ENCODE data around the gene MDH1B. TPM values are rescaled to one million over a fixed set of nuclear protein-coding genes. Genes with fewer than 3 reads are reported as not detected.
A peak's percentile ranks its signal among the peaks of the same experiment; 100 is the strongest.
"Not testable (repeated sequence)": the region's sequence is repeated elsewhere in the genome, so short reads cannot be mapped to it uniquely, and the experiment has no call there.

MDH1B gene
- total RNA-seq (2021; ENCODE audit: unreplicated experiment) = 0.85 TPM
- polyA plus RNA-seq (2012; ENCODE audit: insufficient read length) = 0.78 TPM
- Bru-seq, nascent RNA = percentile 25 among the genes with signal in this experiment
- percentile 20 among the genes with signal in this experiment for BruChase-seq, experiment 1, labeled RNA remaining after a 2-hour chase
- BruChase-seq, experiment 2, labeled RNA remaining after a 6-hour chase = percentile 24 among the genes with signal in this experiment
- long read RNA-seq, partial matches to known transcripts = 0 of 1 reads
- long read RNA-seq, other reads (novel, unspliced or antisense) = 1 of 1 reads

DNA sequence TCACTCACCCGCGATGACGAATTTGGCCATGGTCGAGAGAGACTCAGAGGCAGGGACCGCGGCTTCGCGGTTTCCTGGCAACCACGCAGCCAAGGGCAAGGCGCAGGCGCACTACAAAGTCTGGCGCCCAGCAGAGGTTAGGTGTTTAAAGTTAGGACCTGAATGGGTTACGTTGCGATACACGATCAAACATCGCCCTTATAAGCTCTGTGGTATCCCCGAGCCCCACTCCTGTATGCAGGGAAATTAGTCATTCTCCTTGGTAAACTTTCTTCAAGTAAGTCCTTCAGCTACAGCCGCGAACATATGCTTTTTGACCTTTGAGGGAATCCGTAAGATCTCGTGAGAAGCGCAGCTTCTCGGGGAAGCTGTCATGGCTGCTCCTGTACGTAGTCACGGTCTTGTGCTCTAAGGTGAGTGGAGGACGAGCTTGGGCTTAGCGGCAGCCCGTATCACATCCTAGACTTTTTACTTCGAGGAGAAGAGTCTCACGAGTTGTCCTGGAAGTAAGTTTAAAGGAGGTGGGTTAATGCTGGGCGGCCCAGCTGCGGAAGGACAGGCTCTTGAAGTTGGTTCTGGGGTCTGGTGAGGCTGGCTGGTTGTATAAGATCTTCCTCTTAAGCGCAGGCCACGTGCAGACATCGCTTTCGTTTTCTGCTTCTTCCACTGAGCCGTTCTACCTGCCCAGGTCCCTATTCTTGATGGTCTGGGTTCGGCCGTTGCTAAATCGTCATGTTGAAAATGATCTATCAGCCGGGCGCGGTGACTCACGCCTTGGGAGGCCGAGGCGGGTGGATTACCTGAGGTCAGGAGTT, at the start of gene MDH1B, which contains the start of gene FASTKD2:
Gene MDH1B (minus strand): TSS at position 87 of the 815 bp plus-strand sequence. CDS start 57 bp downstream, at position 30.
Gene FASTKD2 (plus strand): TSS at position 365 of the 815 bp plus-strand sequence. CDS start 1,088 bp downstream, outside the sequence.
- peaks cover 10% of the 10 kb centered on the region; the same call in 1 of the 2 replicates for H3K36me3 ChIP-seq (ENCODE audit: control insufficient read depth, insufficient read depth, low read length)
- peak within 1 kb of the TSS; percentile 96 for H3K27ac ChIP-seq (ENCODE audit: low read length)
- peak; percentile 83; the same call in 1 of the 2 replicates for TF ChIP-seq SIN3A (IDR thresholded peaks at IDR 0.05; ENCODE audit: borderline replicate concordance, insufficient read depth, low read depth, low read length)
- TF ChIP-seq, protein P1, sequence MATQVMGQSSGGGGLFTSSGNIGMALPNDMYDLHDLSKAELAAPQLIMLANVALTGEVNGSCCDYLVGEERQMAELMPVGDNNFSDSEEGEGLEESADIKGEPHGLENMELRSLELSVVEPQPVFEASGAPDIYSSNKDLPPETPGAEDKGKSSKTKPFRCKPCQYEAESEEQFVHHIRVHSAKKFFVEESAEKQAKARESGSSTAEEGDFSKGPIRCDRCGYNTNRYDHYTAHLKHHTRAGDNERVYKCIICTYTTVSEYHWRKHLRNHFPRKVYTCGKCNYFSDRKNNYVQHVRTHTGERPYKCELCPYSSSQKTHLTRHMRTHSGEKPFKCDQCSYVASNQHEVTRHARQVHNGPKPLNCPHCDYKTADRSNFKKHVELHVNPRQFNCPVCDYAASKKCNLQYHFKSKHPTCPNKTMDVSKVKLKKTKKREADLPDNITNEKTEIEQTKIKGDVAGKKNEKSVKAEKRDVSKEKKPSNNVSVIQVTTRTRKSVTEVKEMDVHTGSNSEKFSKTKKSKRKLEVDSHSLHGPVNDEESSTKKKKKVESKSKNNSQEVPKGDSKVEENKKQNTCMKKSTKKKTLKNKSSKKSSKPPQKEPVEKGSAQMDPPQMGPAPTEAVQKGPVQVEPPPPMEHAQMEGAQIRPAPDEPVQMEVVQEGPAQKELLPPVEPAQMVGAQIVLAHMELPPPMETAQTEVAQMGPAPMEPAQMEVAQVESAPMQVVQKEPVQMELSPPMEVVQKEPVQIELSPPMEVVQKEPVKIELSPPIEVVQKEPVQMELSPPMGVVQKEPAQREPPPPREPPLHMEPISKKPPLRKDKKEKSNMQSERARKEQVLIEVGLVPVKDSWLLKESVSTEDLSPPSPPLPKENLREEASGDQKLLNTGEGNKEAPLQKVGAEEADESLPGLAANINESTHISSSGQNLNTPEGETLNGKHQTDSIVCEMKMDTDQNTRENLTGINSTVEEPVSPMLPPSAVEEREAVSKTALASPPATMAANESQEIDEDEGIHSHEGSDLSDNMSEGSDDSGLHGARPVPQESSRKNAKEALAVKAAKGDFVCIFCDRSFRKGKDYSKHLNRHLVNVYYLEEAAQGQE (IDR thresholded peaks at IDR 0.05; ENCODE audit: insufficient read depth in 1 of 2, low read depth in 2 of 2, low read length in 1 of 2) = peak in 1 of 2 experiments; percentile 15; a peak in 1 of 4 replicates
- peak; percentile 72; the same call in 1 of the 2 replicates for TF ChIP-seq POLR2AphosphoS5 (IDR thresholded peaks at IDR 0.05; ENCODE audit: low read depth, low read length)
- TF ChIP-seq CTCF (IDR thresholded peaks at IDR 0.05) = no peak
- TF ChIP-seq TCF7L2 (IDR thresholded peaks at IDR 0.05; ENCODE audit: low read depth, low read length) = 0 out of 2 replicates have a peak, but pooled peaks have one; percentile 21
- H3K27me3 ChIP-seq (ENCODE audit: control insufficient read depth, insufficient read depth, low read length) = peaks cover 10% of the 10 kb centered on the region
- POLR2A ChIA-PET = interaction anchor here (0.5 kb wide), 1 partner anchor 764 kb away, joined by 6 read pairs; the partner anchor contains the start of gene CREB1
- H3K9me3 ChIP-seq (ENCODE audit: control insufficient read depth, insufficient read depth, low read depth, low read length) = no peaks in the 10 kb centered on the region
- peaks cover 4% of the 10 kb centered on the region for H3K4me1 ChIP-seq (ENCODE audit: control insufficient read depth, insufficient read depth, low read length)
- CTCF ChIA-PET = no interaction called here
- DNase-seq (ENCODE audit: low read depth, low spot score) (peak; percentile 96), ATAC-seq (peak; percentile 98)
- no TSS peak for BruUV-seq (replicated peaks)
- in situ Hi-C loops (cut with HindIII; ENCODE audit: low pct_unique_long_range_greater_than_20kb, low sequenced_read_pairs) (no loop called here), intact Hi-C loops (cut with micrococcal nuclease; ENCODE audit: unreplicated experiment) (no loop called here)
- peak within 1 kb of the TSS; percentile 71 to 99 for H3K4me3 ChIP-seq (ENCODE audit: low read depth in 2 of 2, low read length in 2 of 2)

GRCh38 chr2:206814498-206814897, 49.4 kb upstream of the MDH1B start:
- DNase-seq (ENCODE audit: low read depth, low spot score) = no peak
- no peak for ATAC-seq
- ChIA-PET POLR2A (no interaction called here), CTCF (no interaction called here)
- no peak overlapping the region for H3K27ac ChIP-seq (ENCODE audit: low read length)
- in situ Hi-C loops (cut with HindIII; ENCODE audit: low pct_unique_long_range_greater_than_20kb, low sequenced_read_pairs) = no loop called here
- BruUV-seq (replicated peaks) = no TSS peak
- H3K27me3 ChIP-seq (ENCODE audit: control insufficient read depth, insufficient read depth, low read length) = no peaks in the 10 kb centered on the region
- H3K36me3 ChIP-seq (ENCODE audit: control insufficient read depth, insufficient read depth, low read length) = no peaks in the 10 kb centered on the region
- intact Hi-C loops (cut with micrococcal nuclease; ENCODE audit: unreplicated experiment) = no loop called here
- no peak for TF ChIP-seq CTCF (IDR thresholded peaks at IDR 0.05)
- TF ChIP-seq POLR2AphosphoS5 (IDR thresholded peaks at IDR 0.05; ENCODE audit: low read depth, low read length) = no peak
- no peak for TF ChIP-seq TCF7L2 (IDR thresholded peaks at IDR 0.05; ENCODE audit: low read depth, low read length)
- no peak for TF ChIP-seq SIN3A (IDR thresholded peaks at IDR 0.05; ENCODE audit: borderline replicate concordance, insufficient read depth, low read depth, low read length)
- TF ChIP-seq, protein P1 (IDR thresholded peaks at IDR 0.05; ENCODE audit: insufficient read depth in 1 of 2, low read depth in 2 of 2, low read length in 1 of 2) = no peak
- H3K4me3 ChIP-seq (ENCODE audit: low read depth in 2 of 2, low read length in 2 of 2) = no peak overlapping the region
- no peaks in the 10 kb centered on the region for H3K9me3 ChIP-seq (ENCODE audit: control insufficient read depth, insufficient read depth, low read depth, low read length)
- H3K4me1 ChIP-seq (ENCODE audit: control insufficient read depth, insufficient read depth, low read length) = no peaks in the 10 kb centered on the region

GRCh38 chr2:206812471-206812870, 47.3 kb upstream of the MDH1B start:
- BruUV-seq (replicated peaks); ATAC-seq; DNase-seq (ENCODE audit: low read depth, low spot score); CTCF ChIA-PET; in situ Hi-C loops (cut with HindIII; ENCODE audit: low pct_unique_long_range_greater_than_20kb, low sequenced_read_pairs); H3K4me3 ChIP-seq (ENCODE audit: low read depth in 2 of 2, low read length in 2 of 2); H3K9me3 ChIP-seq (ENCODE audit: control insufficient read depth, insufficient read depth, low read depth, low read length); POLR2A ChIA-PET; intact Hi-C loops (cut with micrococcal nuclease; ENCODE audit: unreplicated experiment); H3K27ac ChIP-seq (ENCODE audit: low read length); H3K4me1 ChIP-seq (ENCODE audit: control insufficient read depth, insufficient read depth, low read length); H3K36me3 ChIP-seq (ENCODE audit: control insufficient read depth, insufficient read depth, low read length); H3K27me3 ChIP-seq (ENCODE audit: control insufficient read depth, insufficient read depth, low read length): not testable (repeated sequence)
